PC-9 (cell line): ENCODE data around the gene ZEB2.

Experiments
- CTCF ChIP-seq: fragments of 200-600 bp; sonication (generic); conservative IDR thresholded peaks from 2 replicates; pipeline ENCODE4 v1.6.1; 2017; ENCODE audit warnings: mixed run types, antibody characterized with exemption, mild to moderate bottlenecking, moderate library complexity
- EZH2 ChIP-seq: fragments of 200-600 bp; sonication (generic); IDR thresholded peaks from 2 replicates; pipeline ENCODE4 v1.8.0; 2017; ENCODE audit warnings: antibody characterized with exemption, low read depth

GRCh38 chr2:144512891-144513351 is 7.0 kb downstream of the ZEB2 start:
- TF ChIP-seq CTCF (no peak), EZH2 (no peak)
